Lung (tissue), 12 donors: Measurements from ENCODE around the gene GRIP2. TPM values are rescaled to one million over a fixed set of nuclear protein-coding genes. Genes with fewer than 3 reads are reported as not detected.

Experiments
- ATAC-seq: fragments of 200-7000 bp; cut with Tn5 transposase; one replicate; pipeline ENCODE4 v1.9.1; 2020; ENCODE audit warnings: moderate number of reproducible peaks; ENCODE audit not compliant: insufficient read depth, low FRiP score
- DNase-seq, 3 donors: peaks; one replicate each; pipeline ENCODE4 v3.0.0-alpha.2; 2013 to 2017
- H3K27ac ChIP-seq, 2 donors: one replicate each; pipeline ENCODE4 v1.5.1; 2013; ENCODE audit warnings: mild to moderate bottlenecking in 2 of 2, moderate library complexity in 2 of 2, control low read depth in 1 of 2, inconsistent platforms in 1 of 2, low read depth in 1 of 2, low read length in 1 of 2
- H3K27me3 ChIP-seq, 3 donors: one replicate each; pipeline ENCODE4 v1.5.1; 2013; ENCODE audit warnings: low read length in 2 of 3; ENCODE audit not compliant: control insufficient read depth in 3 of 3, insufficient read depth in 3 of 3
- H3K36me3 ChIP-seq, 4 donors: one replicate each; pipeline ENCODE4 v1.5.1; 2013; ENCODE audit warnings: low read length in 4 of 4, mild to moderate bottlenecking in 1 of 4, moderate library complexity in 1 of 4; ENCODE audit not compliant: control insufficient read depth in 4 of 4, insufficient read depth in 4 of 4
- H3K4me1 ChIP-seq, 5 donors: one replicate each; pipeline ENCODE4 v1.5.1; 2013; ENCODE audit warnings: low read length in 5 of 5, mild to moderate bottlenecking in 2 of 5, moderate library complexity in 1 of 5; ENCODE audit not compliant: control insufficient read depth in 5 of 5, insufficient read depth in 5 of 5
- H3K4me3 ChIP-seq: one replicate; pipeline ENCODE4 v1.5.1; 2013; ENCODE audit warnings: mild to moderate bottlenecking, control low read depth, moderate library complexity
- H3K9ac ChIP-seq, 2 donors: one replicate each; pipeline ENCODE4 v1.5.1; 2013; ENCODE audit warnings: low read length in 2 of 2, control low read depth in 1 of 2; ENCODE audit not compliant: insufficient read depth in 1 of 2
- H3K9me3 ChIP-seq, 4 donors: one replicate each; pipeline ENCODE4 v1.5.1; 2013; ENCODE audit warnings: low read length in 3 of 4, mild to moderate bottlenecking in 1 of 4, moderate library complexity in 1 of 4; ENCODE audit not compliant: control insufficient read depth in 4 of 4, insufficient read depth in 3 of 4
- WGBS, 2 donors: extraction: QIAGEN DNeasy Blood & Tissue Kit; methylation state at CpG; one replicate each; pipeline ENCODE4 v1.1.7; 2013; 5-methylcytosine and 5-hydroxymethylcytosine counted together
- polyA plus RNA-seq, 2 donors: library from polyadenylated mRNA; stranded (reverse); fragments of 200-250 nt; gene quantifications; one replicate each; pipeline ENCODE4 v1.2.1, GENCODE V29; 2013
- total RNA-seq, 2 donors: library from RNA; depleted of rRNA in 1 of 2; stranded (reverse); fragments of >200 nt in 1 of 2; gene quantifications; one replicate each; pipeline ENCODE4 v1.2.1, GENCODE V29; 2014 to 2021
- TF ChIP-seq, protein P1 (sequence below): IDR thresholded peaks from 2 replicates; pipeline ENCODE4 v1.5.1; 2012; ENCODE audit warnings: mild to moderate bottlenecking; ENCODE audit errors: control extremely low read depth, extremely low read depth
- donor health status: control.
- donor health status: control.
- donor health status: Bipolar disorder and iron deficiency.
- donor health status: healthy.
- donor health status: DM: yes; HTN: yes; CAD: no.

Gene GRIP2
- total and polyA plus RNA-seq, 4 donors, result 0.05 to 1.2 (median 0.64) TPM

DNA sequence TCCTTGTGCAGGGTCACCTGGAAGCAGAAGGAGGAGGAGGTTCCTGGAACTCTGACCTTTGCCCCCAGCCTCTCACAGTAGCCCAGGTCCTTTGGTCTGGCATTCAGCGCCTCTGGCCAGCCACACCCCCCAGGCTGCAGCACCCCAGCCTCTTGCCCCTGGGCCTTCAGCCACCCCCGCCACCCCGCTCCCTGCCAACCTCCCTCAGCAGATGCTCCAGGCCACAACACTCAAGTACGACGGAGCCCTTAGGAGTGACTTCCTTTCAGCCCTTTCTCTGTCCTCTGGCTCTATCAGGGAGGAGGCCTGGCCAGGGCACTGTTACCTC is 45.2 kb downstream of the GRIP2 start:
- DNase-seq, result no peak
- no peak overlapping the region for H3K9ac ChIP-seq

DNA sequence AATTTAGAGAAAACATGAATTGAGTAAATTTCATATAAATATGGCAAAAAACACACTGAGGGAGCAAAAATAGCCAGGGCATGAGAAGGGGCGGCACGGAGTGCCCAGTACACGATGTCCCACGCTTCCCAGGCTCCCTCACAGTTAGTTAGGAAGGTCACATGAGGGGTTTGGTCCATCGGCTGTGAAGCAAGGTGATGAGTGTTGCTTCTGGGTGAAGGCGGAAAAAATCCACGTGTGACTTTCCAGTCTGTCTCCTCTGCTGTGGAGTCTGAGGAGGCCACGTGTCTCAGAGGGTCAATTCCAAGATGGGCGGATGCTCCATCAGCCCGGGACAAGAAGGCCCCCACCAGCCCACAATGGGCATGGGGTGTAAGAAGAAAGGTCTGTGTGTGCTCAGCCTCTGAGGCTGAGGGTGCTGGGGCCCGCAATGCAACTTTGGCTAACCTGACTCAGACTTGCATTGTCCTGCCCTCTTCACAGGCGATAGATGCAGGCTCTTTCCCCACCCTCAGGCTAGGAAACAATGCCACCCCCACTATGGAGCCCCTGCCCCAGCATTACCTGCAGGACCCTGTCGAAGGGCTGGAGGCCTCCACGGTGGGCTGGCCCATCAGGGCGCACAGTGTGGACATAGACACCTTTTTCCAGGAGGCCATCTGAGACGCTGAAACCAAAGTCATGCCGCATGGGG is 45.7 kb downstream of the GRIP2 start:
- Histone ChIP-seq H3K36me3 (peaks cover 0 to 11% (median 3%) of the 10 kb centered on the region in 4 donors), H3K4me3 (no peak overlapping the region), H3K9me3 (no peaks in the 10 kb centered on the region), H3K27me3 (no peaks in the 10 kb centered on the region), H3K27ac (no peak overlapping the region), H3K4me1 (no peaks in the 10 kb centered on the region), H3K9ac (no peak overlapping the region)
- ATAC-seq (no peak), DNase-seq (no peak)
- 92 to 93% methylated on average over 17 of the region's 17 CpGs for WGBS, 2 donors
- TF ChIP-seq, protein P1, sequence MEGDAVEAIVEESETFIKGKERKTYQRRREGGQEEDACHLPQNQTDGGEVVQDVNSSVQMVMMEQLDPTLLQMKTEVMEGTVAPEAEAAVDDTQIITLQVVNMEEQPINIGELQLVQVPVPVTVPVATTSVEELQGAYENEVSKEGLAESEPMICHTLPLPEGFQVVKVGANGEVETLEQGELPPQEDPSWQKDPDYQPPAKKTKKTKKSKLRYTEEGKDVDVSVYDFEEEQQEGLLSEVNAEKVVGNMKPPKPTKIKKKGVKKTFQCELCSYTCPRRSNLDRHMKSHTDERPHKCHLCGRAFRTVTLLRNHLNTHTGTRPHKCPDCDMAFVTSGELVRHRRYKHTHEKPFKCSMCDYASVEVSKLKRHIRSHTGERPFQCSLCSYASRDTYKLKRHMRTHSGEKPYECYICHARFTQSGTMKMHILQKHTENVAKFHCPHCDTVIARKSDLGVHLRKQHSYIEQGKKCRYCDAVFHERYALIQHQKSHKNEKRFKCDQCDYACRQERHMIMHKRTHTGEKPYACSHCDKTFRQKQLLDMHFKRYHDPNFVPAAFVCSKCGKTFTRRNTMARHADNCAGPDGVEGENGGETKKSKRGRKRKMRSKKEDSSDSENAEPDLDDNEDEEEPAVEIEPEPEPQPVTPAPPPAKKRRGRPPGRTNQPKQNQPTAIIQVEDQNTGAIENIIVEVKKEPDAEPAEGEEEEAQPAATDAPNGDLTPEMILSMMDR, result no peak

More for the DNA sequence above, 45.2 kb downstream of the GRIP2 start:
- WGBS, 2 donors, result 81 to 93% methylated on average over 5 of the region's 5 CpGs
- H3K4me3 ChIP-seq, result no peak overlapping the region
- H3K9me3 ChIP-seq, result peaks cover 0 to under 1% (median 0%) of the 10 kb centered on the region in 4 donors
- peaks cover 0 to 7% (median under 1%) of the 10 kb centered on the region in 4 donors for H3K36me3 ChIP-seq
- no peaks in the 10 kb centered on the region for H3K4me1 ChIP-seq
- H3K27ac ChIP-seq, result no peak overlapping the region
- no peaks in the 10 kb centered on the region for H3K27me3 ChIP-seq
- TF ChIP-seq, protein P1, result no peak
- ATAC-seq, result no peak

DNA sequence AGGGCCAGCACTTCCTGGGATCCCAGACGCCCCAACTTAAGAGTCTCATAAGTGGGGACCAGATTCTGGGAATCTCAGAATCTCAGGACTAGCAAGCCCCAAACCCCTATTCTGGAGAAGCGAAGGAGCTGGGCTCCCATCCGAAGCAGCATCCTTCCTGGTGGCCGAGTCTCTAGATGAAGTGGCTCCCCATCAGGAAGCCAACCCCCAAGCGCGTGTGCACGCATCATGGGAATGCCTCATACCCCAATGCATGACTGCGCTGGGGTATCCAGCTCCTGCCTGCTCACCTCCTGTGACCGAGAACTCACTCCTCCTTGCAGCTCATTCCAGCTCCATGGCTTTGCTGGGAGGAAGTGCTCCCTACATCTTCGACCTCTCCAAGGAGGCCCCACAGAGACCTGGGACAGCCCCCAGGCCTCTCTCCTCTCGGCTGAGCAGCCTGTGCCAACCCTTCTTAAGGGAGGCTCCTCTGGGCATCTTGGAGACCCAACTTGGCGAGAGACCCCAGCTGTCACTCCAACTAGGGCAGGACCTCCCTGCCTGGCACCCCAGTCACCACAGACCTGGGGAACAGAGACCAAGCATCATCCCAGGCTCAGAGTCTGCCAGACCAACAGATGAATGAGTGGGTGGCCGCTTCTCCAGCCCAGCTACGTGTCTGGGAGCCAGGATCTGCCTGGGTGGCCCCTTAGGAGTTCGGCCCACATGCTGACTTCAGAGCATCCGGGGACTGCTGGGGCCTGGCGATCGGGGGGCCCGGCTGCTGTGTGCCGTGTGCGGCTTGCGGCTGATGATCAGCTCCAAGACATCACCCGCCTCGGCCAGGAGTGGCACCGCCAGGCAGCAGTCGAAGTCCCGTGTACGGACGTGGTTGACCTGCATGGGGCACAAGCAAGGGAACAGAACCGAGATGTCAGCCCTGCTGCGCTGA is 46.9 kb downstream of the GRIP2 start:
- TF ChIP-seq, protein P1, result no peak
- no peaks in the 10 kb centered on the region for H3K9me3 ChIP-seq
- no peak overlapping the region for H3K27ac ChIP-seq
- no peak for ATAC-seq
- H3K27me3 ChIP-seq, result no peaks in the 10 kb centered on the region
- DNase-seq, result peak in 1 of 3 donors; percentile 10
- 92 to 94% methylated on average over 31 of the region's 31 CpGs for WGBS, 2 donors
- no peak overlapping the region for H3K9ac ChIP-seq
- peaks cover 0 to under 1% (median 0%) of the 10 kb centered on the region in 5 donors for H3K4me1 ChIP-seq
- H3K36me3 ChIP-seq, result peaks cover 0 to 15% (median 5%) of the 10 kb centered on the region in 4 donors
- no peak overlapping the region for H3K4me3 ChIP-seq
